Measurements from ENCODE around the gene THYN1. TPM values are rescaled to one million over a fixed set of nuclear protein-coding genes. Genes with fewer than 3 reads are reported as not detected.
A peak's percentile ranks its signal among the peaks of the same experiment; 100 is the strongest.

The THYN1 gene
- total RNA-seq, 1 experiment from 2014 or later: 97.0 TPM

GRCh38 chr11:134246100-134246499, 7.1 kb downstream of the THYN1 start:
- TF ChIP-seq CTCF (conservative IDR thresholded peaks at IDR 0.05): no peak
- Histone ChIP-seq H2AFZ (ENCODE audit: low read length) (no peak overlapping the region), H4K20me1 (ENCODE audit: control insufficient read depth, insufficient read depth, insufficient read length) (no peaks in the 10 kb centered on the region), H3K79me1 (ENCODE audit: insufficient read depth, low read depth, low read length, poor library complexity, severe bottlenecking) (no peaks in the 10 kb centered on the region), H4K5ac (ENCODE audit: insufficient read length, low read depth, low read length) (no peak overlapping the region), H3K14ac (ENCODE audit: insufficient read depth, low read length) (no peak overlapping the region), H2BK15ac (ENCODE audit: low read depth, low read length) (no peak overlapping the region), H2BK20ac (ENCODE audit: low read depth, low read length, poor library complexity, severe bottlenecking) (no peak overlapping the region), H2BK5ac (ENCODE audit: insufficient read length, low read length) (no peak overlapping the region), H3K27ac (ENCODE audit: insufficient read length, low read depth, low read length) (no peak overlapping the region), H2BK12ac (ENCODE audit: insufficient read length, low read depth, low read length) (no peak overlapping the region), H3T11ph (ENCODE audit: low read length) (no peak overlapping the region), H3K23me2 (ENCODE audit: insufficient read length, low read depth, low read length, poor library complexity, severe bottlenecking) (no peaks in the 10 kb centered on the region), H3K4me1 (ENCODE audit: insufficient read depth, low read length) (no peaks in the 10 kb centered on the region), H3K23ac (ENCODE audit: insufficient read length, low read depth, low read length) (no peak overlapping the region), H3K18ac (ENCODE audit: insufficient read length, low read depth, low read length) (no peak overlapping the region), H3K79me2 (ENCODE audit: insufficient read depth, low read length) (no peaks in the 10 kb centered on the region), H4K8ac (replicated peaks; ENCODE audit: insufficient read length, low read depth, low read length) (no peak overlapping the region), H3K27me3 (ENCODE audit: insufficient read depth, low read length) (no peaks in the 10 kb centered on the region), H4K91ac (ENCODE audit: insufficient read length, low read depth, low read length) (no peak overlapping the region), H3K9ac (ENCODE audit: extremely low read depth, insufficient read length, low read length) (no peak overlapping the region), H3K4ac (ENCODE audit: low read depth, low read length) (no peak overlapping the region), H3K4me2 (ENCODE audit: insufficient read depth, insufficient read length, low read length) (no peak overlapping the region), H3K56ac (ENCODE audit: insufficient read length, low read depth, low read length) (no peak overlapping the region), H2AK5ac (ENCODE audit: insufficient read length, low read length) (no peak overlapping the region), H2BK120ac (ENCODE audit: low read depth, low read length, poor library complexity, severe bottlenecking) (no peak overlapping the region), H3K9me3 (ENCODE audit: control insufficient read depth, low read depth, low read length) (no peaks in the 10 kb centered on the region)
- peaks cover 30 to 71% (median 37%) of the 10 kb centered on the region in 3 experiments for H3K36me3 Mint-ChIP-seq (ENCODE audit: insufficient read depth in 1 of 3, low read depth in 3 of 3)
- no peaks in the 10 kb centered on the region for H3K9me3 Mint-ChIP-seq
- peak overlapping the region in 1 of 3 experiments; percentile 59; a peak in 1 of 7 replicates for H3K27ac Mint-ChIP-seq
- no peaks in the 10 kb centered on the region for H3K27me3 Mint-ChIP-seq (ENCODE audit: low read depth)
- H3K4me3 Mint-ChIP-seq: no peak overlapping the region
- no peak for DNase-seq
- H3K4me1 Mint-ChIP-seq: peaks cover 4 to 8% of the 10 kb centered on the region in 2 experiments
- no CpG with 5 or more reads among the region's 11 CpGs for WGBS (ENCODE audit: extremely low coverage, insufficient read length, low lambda C conversion rate)

Data from H9 (cell line).